Neural crest cell (in vitro differentiated cells): ENCODE results near the gene CCDC33. TPM values are rescaled to one million over a fixed set of nuclear protein-coding genes. Genes with fewer than 3 reads are reported as not detected.
A peak's percentile ranks its signal among the peaks of the same experiment; 100 is the strongest.

Experiments used
- DNase-seq: peaks from one replicate; pipeline ENCODE4 v3.0.0; 2021; ENCODE audit warnings: low read depth, mixed read lengths, low spot score
- H3K27ac Mint-ChIP-seq: one replicate; pipeline ENCODE4 v1.8.0; 2021; ENCODE audit warnings: mild to moderate bottlenecking, mixed read lengths; ENCODE audit not compliant: unreplicated experiment
- H3K27me3 Mint-ChIP-seq: 2 replicates; pipeline ENCODE4 v1.8.0; 2021; ENCODE audit warnings: low read depth, mild to moderate bottlenecking, mixed read lengths
- H3K36me3 Mint-ChIP-seq: 2 replicates; pipeline ENCODE4 v1.8.0; 2021; ENCODE audit warnings: low read depth, mild to moderate bottlenecking, mixed read lengths
- H3K4me1 Mint-ChIP-seq: 2 replicates; pipeline ENCODE4 v1.8.0; 2021; ENCODE audit warnings: mixed read lengths
- H3K4me3 Mint-ChIP-seq: one replicate; pipeline ENCODE4 v1.8.0; 2021; ENCODE audit warnings: mild to moderate bottlenecking, mixed read lengths
- H3K9me3 Mint-ChIP-seq: 2 replicates; pipeline ENCODE4 v1.8.0; 2021; ENCODE audit warnings: mixed read lengths
- total RNA-seq: library from RNA; stranded (reverse); gene quantifications from 2 replicates; pipeline ENCODE4 v1.2.1, GENCODE V29; 2021
- TF ChIP-seq, protein P1 (sequence below): fragments of 200-600 bp; sonication (generic); conservative IDR thresholded peaks from 2 replicates; pipeline ENCODE4 v1.5.0; 2021; ENCODE audit warnings: antibody characterized with exemption, mild to moderate bottlenecking

The CCDC33 gene
- total RNA-seq, 1 donor from 2014 or later, result 15.1 TPM

DNA sequence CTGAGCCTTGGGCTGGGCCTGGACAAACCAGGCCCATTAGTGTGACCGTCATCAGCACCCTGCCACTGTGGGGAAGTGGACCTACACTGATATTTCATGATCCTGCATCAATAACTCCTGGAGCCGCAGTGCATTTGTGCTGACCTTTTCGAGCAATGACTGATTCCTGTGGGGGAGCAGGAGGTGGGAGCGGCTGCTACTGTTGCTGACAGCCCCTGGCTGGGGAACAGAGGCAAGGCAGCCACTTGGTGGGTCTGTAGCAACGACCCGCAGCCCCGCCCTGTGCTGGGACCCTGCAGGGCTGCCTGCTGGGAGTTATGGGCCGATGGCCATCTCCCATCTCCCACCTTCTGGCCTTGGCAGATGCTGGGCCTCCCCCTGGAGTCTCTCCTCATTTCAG, 42.1 kb downstream of the CCDC33 start:
- Mint-ChIP-seq H3K4me1 (peaks cover 41% of the 10 kb centered on the region), H3K36me3 (no peaks in the 10 kb centered on the region), H3K27ac (no peak overlapping the region), H3K9me3 (no peaks in the 10 kb centered on the region), H3K27me3 (no peaks in the 10 kb centered on the region), H3K4me3 (no peak overlapping the region)
- DNase-seq, result no peak
- TF ChIP-seq, protein P1, sequence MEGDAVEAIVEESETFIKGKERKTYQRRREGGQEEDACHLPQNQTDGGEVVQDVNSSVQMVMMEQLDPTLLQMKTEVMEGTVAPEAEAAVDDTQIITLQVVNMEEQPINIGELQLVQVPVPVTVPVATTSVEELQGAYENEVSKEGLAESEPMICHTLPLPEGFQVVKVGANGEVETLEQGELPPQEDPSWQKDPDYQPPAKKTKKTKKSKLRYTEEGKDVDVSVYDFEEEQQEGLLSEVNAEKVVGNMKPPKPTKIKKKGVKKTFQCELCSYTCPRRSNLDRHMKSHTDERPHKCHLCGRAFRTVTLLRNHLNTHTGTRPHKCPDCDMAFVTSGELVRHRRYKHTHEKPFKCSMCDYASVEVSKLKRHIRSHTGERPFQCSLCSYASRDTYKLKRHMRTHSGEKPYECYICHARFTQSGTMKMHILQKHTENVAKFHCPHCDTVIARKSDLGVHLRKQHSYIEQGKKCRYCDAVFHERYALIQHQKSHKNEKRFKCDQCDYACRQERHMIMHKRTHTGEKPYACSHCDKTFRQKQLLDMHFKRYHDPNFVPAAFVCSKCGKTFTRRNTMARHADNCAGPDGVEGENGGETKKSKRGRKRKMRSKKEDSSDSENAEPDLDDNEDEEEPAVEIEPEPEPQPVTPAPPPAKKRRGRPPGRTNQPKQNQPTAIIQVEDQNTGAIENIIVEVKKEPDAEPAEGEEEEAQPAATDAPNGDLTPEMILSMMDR, result no peak

DNA sequence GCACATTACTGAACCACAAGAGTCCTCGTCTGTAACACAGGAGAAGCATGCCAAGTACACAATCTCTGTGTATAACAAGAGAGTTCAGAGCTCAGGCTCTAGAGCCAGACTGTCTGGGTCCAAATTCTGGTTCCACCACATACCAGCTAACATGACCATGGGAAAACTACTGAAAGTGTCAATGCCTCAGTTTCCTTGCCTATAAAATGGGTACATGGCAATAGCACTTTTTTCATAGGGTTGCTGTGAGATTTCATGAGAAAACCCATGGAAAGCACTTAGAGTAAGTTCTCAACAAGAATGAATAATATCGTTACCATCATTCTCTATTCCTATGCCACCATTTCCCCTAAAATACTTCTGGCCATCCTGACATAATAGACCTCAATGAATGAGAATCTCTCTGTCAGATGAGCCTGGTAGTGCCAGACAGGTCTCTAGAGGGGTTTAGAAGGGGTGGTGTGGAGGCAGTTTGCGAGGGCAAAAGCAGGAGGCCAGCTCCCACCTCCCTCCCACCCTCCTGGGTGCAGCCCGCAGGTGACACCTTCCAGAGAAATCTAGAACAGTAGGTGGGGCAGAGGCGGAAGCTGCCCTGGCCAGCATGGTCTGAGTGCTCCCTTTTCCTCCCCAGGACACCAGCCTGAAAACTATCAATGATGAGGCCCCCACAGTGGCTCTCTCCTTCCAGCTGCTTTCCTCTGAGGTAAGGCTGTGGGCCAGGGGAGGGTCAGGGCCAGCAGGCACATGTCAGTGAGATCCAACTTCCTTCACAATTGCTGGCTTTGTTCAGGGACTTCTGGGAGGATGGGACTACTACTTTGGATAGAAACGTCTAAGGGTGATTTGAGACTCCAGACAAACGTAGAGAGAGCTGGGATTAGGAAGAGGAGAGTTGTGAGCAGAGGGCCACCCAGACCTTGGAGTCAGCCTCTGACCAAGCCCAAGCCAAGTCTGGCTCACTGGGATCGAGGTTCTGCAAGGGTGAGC, 45.3 kb downstream of the CCDC33 start:
- Mint-ChIP-seq H3K27me3 (no peaks in the 10 kb centered on the region), H3K9me3 (no peaks in the 10 kb centered on the region), H3K4me1 (peaks cover 46% of the 10 kb centered on the region), H3K4me3 (peak overlapping the region; percentile 27), H3K36me3 (no peaks in the 10 kb centered on the region), H3K27ac (no peak overlapping the region)
- TF ChIP-seq, protein P1, result no peak
- no peak for DNase-seq

DNA sequence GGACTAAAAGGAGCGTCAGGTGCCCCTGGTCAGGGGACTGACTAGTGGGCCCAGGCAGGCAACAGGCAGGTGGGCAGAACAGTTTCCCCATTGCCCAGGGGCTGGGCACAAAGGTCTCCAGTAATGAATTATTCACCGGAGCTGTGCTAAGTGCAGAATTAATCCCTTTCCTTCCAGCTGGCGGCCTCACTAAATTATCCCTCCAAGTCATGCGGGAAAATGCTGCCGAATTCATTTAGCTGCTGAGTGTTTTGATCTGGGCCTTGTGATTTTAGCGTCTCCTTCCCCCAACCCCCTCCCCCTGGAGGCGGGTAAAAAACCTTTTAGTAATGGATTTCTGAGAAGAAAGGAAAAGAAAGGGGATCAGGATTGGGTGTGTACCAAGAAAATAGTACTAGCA, 47.2 kb downstream of the CCDC33 start:
- Mint-ChIP-seq H3K9me3 (no peaks in the 10 kb centered on the region), H3K27me3 (no peaks in the 10 kb centered on the region), H3K27ac (no peak overlapping the region), H3K36me3 (no peaks in the 10 kb centered on the region), H3K4me1 (peaks cover 45% of the 10 kb centered on the region), H3K4me3 (no peak overlapping the region)
- TF ChIP-seq, protein P1, result no peak
- DNase-seq, result no peak

DNA sequence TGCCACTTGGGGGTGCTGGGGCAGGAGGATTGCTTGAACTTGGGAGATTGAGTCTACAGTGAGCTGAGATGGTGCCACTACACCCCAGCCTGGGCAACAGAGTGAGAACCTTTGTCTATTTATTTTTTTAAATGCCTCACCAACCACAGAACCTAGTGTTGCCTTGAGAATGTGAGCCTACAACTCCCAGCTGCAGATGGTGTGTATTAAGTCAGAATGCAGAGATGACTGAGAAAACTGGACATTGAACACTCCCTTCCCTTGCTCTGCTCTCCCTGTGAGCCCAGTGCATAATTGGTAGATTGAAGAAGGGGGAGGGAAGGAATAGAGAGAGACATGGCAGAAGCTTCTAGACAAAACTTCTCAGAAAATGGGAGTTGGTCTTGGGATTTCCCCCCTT, 53.5 kb downstream of the CCDC33 start:
- TF ChIP-seq, protein P1, result no peak
- no peak overlapping the region for H3K27ac Mint-ChIP-seq
- DNase-seq, result no peak
- no peaks in the 10 kb centered on the region for H3K9me3 Mint-ChIP-seq
- peaks cover 4% of the 10 kb centered on the region for H3K27me3 Mint-ChIP-seq
- no peaks in the 10 kb centered on the region for H3K36me3 Mint-ChIP-seq
- peaks cover 19% of the 10 kb centered on the region for H3K4me1 Mint-ChIP-seq
- H3K4me3 Mint-ChIP-seq, result no peak overlapping the region

DNA sequence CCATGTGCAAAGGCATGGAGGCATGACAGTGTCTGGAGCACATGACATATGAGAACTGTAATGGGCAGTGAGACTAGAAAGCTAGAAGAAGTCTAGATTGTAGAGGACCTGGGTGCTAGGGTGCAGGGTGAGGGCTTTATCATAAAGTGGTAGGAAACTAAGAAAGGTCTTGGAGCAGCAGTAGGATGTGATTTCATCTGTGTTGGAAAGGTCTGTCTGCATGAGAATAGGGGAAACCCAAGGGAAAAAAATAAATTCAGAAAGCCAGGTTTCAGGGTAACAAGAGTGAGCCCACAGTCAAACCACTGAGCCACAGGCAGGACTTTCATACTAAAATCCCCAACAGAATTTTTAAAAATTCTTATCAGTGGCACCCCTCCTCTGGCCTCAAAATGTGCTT, 54.5 kb downstream of the CCDC33 start:
- peaks cover 8% of the 10 kb centered on the region for H3K27me3 Mint-ChIP-seq
- no peaks in the 10 kb centered on the region for H3K9me3 Mint-ChIP-seq
- H3K4me1 Mint-ChIP-seq, result peaks cover 19% of the 10 kb centered on the region
- H3K36me3 Mint-ChIP-seq, result no peaks in the 10 kb centered on the region
- DNase-seq, result no peak
- no peak overlapping the region for H3K4me3 Mint-ChIP-seq
- TF ChIP-seq, protein P1, result no peak
- no peak overlapping the region for H3K27ac Mint-ChIP-seq
